ENCODE measurements around the gene DUSP1. TPM values are rescaled to one million over a fixed set of nuclear protein-coding genes. Genes with fewer than 3 reads are reported as not detected.
"Not testable (repeated sequence)": the region's sequence is repeated elsewhere in the genome, so short reads cannot be mapped to it uniquely, and the experiment has no call there.

The DUSP1 gene
- total and polyA plus RNA-seq, 4 experiments from 2014 or later, result 18.0 to 879 (median 158) TPM

DNA sequence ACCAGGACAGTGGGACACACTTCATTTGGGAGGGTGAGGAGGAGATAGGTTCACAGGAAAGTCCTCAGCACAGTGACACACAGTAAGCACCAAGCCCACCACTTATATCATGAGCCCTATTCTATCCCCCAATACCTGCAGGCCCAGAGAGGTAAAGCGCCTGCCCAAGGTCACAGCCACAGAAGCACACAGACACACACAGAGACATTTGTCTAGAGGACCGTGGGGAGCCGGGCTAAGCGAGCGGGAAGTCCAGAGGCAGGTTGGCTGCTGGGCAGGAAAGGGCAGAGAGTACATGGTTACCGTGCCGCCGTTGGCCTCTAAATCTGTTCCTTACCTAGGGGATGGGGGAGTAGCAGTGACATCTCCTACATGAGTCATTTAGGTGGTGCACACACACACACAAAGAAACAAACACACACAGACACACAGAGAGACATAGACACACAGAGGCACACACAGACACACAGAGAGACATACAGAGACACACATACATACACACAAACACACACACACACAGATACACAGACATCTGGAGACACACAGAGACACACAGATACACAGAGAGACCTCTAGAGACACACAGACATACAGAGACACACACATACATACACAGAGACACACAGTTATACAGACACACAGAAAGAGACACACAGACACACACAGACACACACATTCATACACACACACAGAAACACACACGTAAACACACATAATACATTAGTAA lies 15.9 kb upstream of the DUSP1 start:
- intact Hi-C loops (cut with micrococcal nuclease), result no loop called here
- no peaks in the 10 kb centered on the region for H3K4me1 ChIP-seq (ENCODE audit: insufficient read depth, low read length)
- H3K36me3 Mint-ChIP-seq, result no peaks in the 10 kb centered on the region
- no peaks in the 10 kb centered on the region for H3K4me1 Mint-ChIP-seq
- no peaks in the 10 kb centered on the region for H3K9me3 ChIP-seq (ENCODE audit: control insufficient read depth in 1 of 2, low read length in 2 of 2)
- H3K27ac Mint-ChIP-seq, result no peak overlapping the region
- H3K9me3 Mint-ChIP-seq, result no peaks in the 10 kb centered on the region
- H3K27ac ChIP-seq (ENCODE audit: low read depth, low read length), result no peak overlapping the region
- no peaks in the 10 kb centered on the region for H3K36me3 ChIP-seq (ENCODE audit: insufficient read depth, low read length)
- H3K27me3 Mint-ChIP-seq, result no peaks in the 10 kb centered on the region
- no peak overlapping the region for H3K4me3 Mint-ChIP-seq
- ChIA-PET POLR2A (ENCODE audit: partially characterized antibody) (interaction anchor here (2.4 kb wide), 1 partner anchor 15 kb away, joined by 7 read pairs; the partner anchor contains the start of gene DUSP1), CTCF (ENCODE audit: partially characterized antibody) (no interaction called here)
- H3K27me3 ChIP-seq (ENCODE audit: insufficient read depth, low read length), result no peaks in the 10 kb centered on the region
- no peak overlapping the region for H3K4me3 ChIP-seq (ENCODE audit: low read length in 2 of 2)
- no peak for DNase-seq

DNA sequence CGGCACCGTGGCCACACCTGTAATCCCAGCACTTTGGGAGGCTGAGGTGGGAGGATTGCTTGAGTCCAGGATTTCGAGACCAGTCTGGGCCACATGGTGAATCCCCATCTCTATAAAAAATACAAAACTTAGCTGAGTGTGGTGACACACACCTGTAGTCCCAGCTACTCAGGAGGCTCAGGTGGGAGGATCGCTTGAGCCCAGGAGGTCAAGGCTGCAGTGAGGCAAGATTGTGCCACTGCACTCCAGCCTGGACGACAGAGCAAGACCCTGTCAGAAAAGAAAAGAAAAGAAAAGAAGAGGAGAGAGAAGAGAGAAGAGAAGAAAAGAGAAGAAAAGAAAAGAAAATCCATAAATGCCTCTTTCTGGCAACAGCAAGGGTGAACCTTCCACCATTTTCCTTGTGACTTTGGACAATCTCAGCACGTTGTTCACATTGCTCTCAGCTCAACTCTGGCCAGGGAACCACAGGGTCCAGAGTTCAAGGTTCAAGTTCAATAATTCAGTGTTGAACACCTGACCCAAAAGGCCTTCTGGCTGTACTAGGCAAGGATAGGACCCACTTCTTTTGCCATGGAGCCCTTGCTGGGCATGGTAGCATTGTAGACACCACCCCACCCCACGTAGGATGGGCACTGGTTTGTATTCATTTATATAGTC lies 14.6 kb upstream of the DUSP1 start:
- ChIA-PET POLR2A (ENCODE audit: partially characterized antibody) (interaction anchor here (1.3 kb wide), 1 partner anchor 13 kb away, joined by 7 read pairs; no protein-coding TSS in a partner anchor), CTCF (ENCODE audit: partially characterized antibody) (no interaction called here)
- Mint-ChIP-seq H3K4me3 (no peak overlapping the region), H3K27me3 (no peaks in the 10 kb centered on the region), H3K27ac (peak overlapping the region in 3 of 7 donors; percentile 31 to 83 (median 64)), H3K4me1 (no peaks in the 10 kb centered on the region), H3K9me3 (no peaks in the 10 kb centered on the region), H3K36me3 (no peaks in the 10 kb centered on the region)
- DNase-seq, result no peak
- Histone ChIP-seq H3K27me3 (ENCODE audit: insufficient read depth, low read length) (no peaks in the 10 kb centered on the region), H3K27ac (ENCODE audit: low read depth, low read length) (no peak overlapping the region), H3K9me3 (ENCODE audit: control insufficient read depth in 1 of 2, low read length in 2 of 2) (no peaks in the 10 kb centered on the region), H3K36me3 (ENCODE audit: insufficient read depth, low read length) (no peaks in the 10 kb centered on the region), H3K4me1 (ENCODE audit: insufficient read depth, low read length) (no peaks in the 10 kb centered on the region), H3K4me3 (ENCODE audit: low read length in 2 of 2) (no peak overlapping the region)
- intact Hi-C loops (cut with micrococcal nuclease), result no loop called here

DNA sequence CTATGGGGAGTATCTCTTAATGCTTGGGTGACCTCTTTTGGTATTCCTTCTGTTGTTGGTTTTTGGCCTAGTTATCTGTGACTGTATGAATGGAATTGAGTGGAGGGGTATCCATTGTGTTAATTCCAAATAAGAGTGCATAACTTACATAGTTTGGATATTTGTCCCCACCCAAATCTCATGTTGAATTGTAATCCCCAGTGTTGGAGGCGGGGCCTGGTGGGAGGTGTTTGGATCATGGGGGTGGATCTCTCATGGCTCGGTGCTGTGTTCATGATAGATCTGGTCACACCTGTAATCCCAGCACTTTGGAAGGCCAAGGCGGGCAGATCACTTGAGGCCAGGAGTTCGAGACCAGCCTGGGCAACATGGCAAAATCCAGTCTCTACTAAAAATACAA lies 13.2 kb upstream of the DUSP1 start:
- ChIA-PET POLR2A (ENCODE audit: partially characterized antibody) (interaction anchor here (1.0 to 1.7 kb wide), 3 partner anchors 12 to 20 kb away, joined by 3 to 10 read pairs (median 5); partner anchors contain the start of gene DUSP1), CTCF (ENCODE audit: partially characterized antibody) (interaction anchor here (0.7 to 2.2 kb wide), 6 partner anchors 9 to 72 kb away, joined by 3 to 9 read pairs (median 3); partner anchors contain the start of gene DUSP1)
- H3K9me3 ChIP-seq (ENCODE audit: control insufficient read depth in 1 of 2, low read length in 2 of 2); H3K36me3 ChIP-seq (ENCODE audit: insufficient read depth, low read length); H3K36me3 Mint-ChIP-seq; H3K27me3 Mint-ChIP-seq; H3K4me1 ChIP-seq (ENCODE audit: insufficient read depth, low read length); H3K27ac ChIP-seq (ENCODE audit: low read depth, low read length); H3K4me3 ChIP-seq (ENCODE audit: low read length in 2 of 2); H3K4me3 Mint-ChIP-seq; DNase-seq; intact Hi-C loops (cut with micrococcal nuclease); H3K4me1 Mint-ChIP-seq; H3K27me3 ChIP-seq (ENCODE audit: insufficient read depth, low read length); H3K9me3 Mint-ChIP-seq: not testable (repeated sequence)
- peak overlapping the region in 1 of 7 donors; percentile 60 for H3K27ac Mint-ChIP-seq

DNA sequence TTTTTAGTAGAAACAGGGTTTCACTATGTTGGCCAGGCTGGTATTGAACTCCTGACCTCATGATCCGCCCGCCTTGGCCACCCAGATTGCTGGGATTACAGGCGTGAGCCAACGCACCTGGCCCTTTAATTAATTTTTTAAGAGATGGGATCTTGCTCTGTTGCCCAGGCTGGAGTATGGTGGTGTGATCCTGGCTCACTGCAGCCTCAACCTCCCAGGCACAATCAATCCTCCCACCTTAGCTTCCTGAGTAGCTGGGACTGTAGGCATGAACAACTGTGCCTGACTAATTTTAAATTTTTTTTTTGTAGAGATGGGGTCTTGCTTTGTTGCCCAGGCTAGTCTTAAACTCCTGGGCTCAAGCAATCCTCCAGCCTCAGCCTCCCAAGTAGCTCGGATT lies 12.3 kb upstream of the DUSP1 start:
- intact Hi-C loops (cut with micrococcal nuclease); H3K27me3 ChIP-seq (ENCODE audit: insufficient read depth, low read length); H3K36me3 Mint-ChIP-seq; H3K4me3 ChIP-seq (ENCODE audit: low read length in 2 of 2); H3K4me1 Mint-ChIP-seq; H3K27ac Mint-ChIP-seq; H3K9me3 Mint-ChIP-seq; H3K27me3 Mint-ChIP-seq; DNase-seq; H3K27ac ChIP-seq (ENCODE audit: low read depth, low read length); H3K9me3 ChIP-seq (ENCODE audit: control insufficient read depth in 1 of 2, low read length in 2 of 2); H3K4me1 ChIP-seq (ENCODE audit: insufficient read depth, low read length); H3K4me3 Mint-ChIP-seq; H3K36me3 ChIP-seq (ENCODE audit: insufficient read depth, low read length): not testable (repeated sequence)
- ChIA-PET POLR2A (ENCODE audit: partially characterized antibody) (interaction anchor here (0.8 to 1.7 kb wide), 4 partner anchors 11 to 66 kb away, joined by 3 to 10 read pairs (median 4); partner anchors contain the start of gene DUSP1), CTCF (ENCODE audit: partially characterized antibody) (interaction anchor here (0.9 to 2.2 kb wide), 5 partner anchors 9 to 149 kb away, joined by 3 to 9 read pairs (median 3); partner anchors contain the start of gene DUSP1)

DNA sequence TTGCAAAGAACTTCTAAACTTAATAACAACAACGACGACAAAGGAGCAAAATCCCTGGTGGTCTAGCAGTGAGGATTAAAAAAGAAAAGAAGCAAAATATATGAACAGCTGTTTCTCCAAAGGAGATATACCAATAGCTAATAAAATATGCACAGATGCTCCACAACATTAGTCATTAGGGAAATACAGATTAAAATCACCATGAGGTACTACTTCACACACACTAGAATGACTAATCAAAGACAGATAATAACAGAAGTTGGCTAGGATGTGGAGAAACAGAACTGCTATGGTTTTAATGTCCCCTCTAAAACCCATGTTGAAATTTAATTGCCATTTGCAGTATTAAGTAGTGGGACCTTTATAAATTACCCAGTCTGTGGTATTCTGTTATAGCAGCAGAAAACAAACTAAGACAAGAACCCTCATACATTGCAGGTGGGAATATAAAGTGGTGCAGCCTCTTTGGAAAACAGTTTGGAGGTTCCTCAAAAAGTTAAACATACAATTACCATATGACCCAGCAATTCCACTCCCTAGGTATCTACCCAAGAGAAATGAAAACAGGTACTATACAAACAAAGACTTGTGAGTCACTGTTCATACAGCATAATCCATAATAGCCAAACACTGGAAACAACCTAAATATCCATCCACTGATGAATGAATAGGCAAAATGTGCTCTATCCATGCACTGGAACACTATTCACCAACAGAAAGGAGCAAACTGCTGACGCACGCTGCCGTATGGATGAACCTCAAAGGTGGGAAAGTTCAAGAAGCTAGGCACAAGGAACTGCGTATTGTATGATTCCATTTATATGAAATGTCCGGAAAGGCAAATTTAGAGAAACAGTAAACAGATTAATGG lies 11.4 kb upstream of the DUSP1 start:
- ChIA-PET CTCF (ENCODE audit: partially characterized antibody) (interaction anchor here (2.2 to 3.0 kb wide), 2 partner anchors 11 to 68 kb away, joined by 8 to 11 read pairs; partner anchors contain the start of gene DUSP1), POLR2A (ENCODE audit: partially characterized antibody) (interaction anchor here (1.2 to 1.6 kb wide), 2 partner anchors 10 kb away, joined by 5 to 10 read pairs; no protein-coding TSS in a partner anchor)
- Histone ChIP-seq H3K9me3 (ENCODE audit: control insufficient read depth in 1 of 2, low read length in 2 of 2) (no peaks in the 10 kb centered on the region), H3K36me3 (ENCODE audit: insufficient read depth, low read length) (no peaks in the 10 kb centered on the region), H3K4me3 (ENCODE audit: low read length in 2 of 2) (no peak overlapping the region), H3K27me3 (ENCODE audit: insufficient read depth, low read length) (no peaks in the 10 kb centered on the region), H3K27ac (ENCODE audit: low read depth, low read length) (no peak overlapping the region), H3K4me1 (ENCODE audit: insufficient read depth, low read length) (peaks cover 15% of the 10 kb centered on the region)
- peaks cover 10 to 15% (median 14%) of the 10 kb centered on the region in 4 donors for H3K4me1 Mint-ChIP-seq
- H3K27me3 Mint-ChIP-seq, result no peaks in the 10 kb centered on the region
- peaks cover 0 to under 1% of the 10 kb centered on the region in 2 donors for H3K36me3 Mint-ChIP-seq
- intact Hi-C loops (cut with micrococcal nuclease), result no loop called here
- no peak overlapping the region for H3K4me3 Mint-ChIP-seq
- H3K27ac Mint-ChIP-seq, result no peak overlapping the region
- no peak for DNase-seq
- no peaks in the 10 kb centered on the region for H3K9me3 Mint-ChIP-seq

DNA sequence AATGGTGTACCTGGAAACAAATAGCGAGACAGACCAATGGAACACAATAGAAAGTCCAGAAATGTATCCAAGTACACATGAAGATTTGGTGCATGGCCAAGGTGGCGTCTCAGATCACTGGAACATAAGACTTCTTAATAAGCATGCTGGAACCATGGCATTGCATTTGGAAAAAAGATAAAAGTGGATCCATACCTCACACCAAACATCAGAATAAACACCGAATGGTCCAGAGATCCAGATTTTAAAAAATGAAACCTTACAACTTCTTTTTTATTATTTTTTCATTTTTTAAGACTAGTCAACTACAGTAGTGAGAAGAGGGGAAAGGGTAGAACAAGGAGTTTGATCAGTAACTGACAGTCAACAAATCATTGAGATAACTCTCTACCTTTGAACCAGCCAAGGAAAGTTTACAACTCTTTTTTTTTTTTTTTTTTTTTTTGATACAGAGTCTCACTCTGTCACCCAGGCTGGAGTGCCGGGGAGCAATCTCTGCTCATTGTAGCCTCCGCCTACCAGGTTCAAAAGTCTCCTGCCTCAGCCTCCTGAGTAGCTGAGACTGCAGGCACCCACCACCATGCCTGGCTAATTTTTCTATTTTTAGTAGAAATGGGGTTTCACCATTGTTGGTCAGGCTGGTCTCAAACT lies 8.8 kb upstream of the DUSP1 start:
- H3K9me3 ChIP-seq (ENCODE audit: control insufficient read depth in 1 of 2, low read length in 2 of 2), result no peaks in the 10 kb centered on the region
- no peaks in the 10 kb centered on the region for H3K27me3 ChIP-seq (ENCODE audit: insufficient read depth, low read length)
- H3K9me3 Mint-ChIP-seq, result no peaks in the 10 kb centered on the region
- H3K4me3 ChIP-seq (ENCODE audit: low read length in 2 of 2), result no peak overlapping the region
- DNase-seq, result no peak
- intact Hi-C loops (cut with micrococcal nuclease), result loop anchor here (10.0 kb wide), 1 partner anchor 365 kb away; the partner anchor contains the start of gene BNIP1
- no peak overlapping the region for H3K27ac ChIP-seq (ENCODE audit: low read depth, low read length)
- H3K27ac Mint-ChIP-seq, result peak overlapping the region in 5 of 7 donors; percentile 22 to 74 (median 43)
- peaks cover 26% of the 10 kb centered on the region for H3K4me1 ChIP-seq (ENCODE audit: insufficient read depth, low read length)
- H3K36me3 ChIP-seq (ENCODE audit: insufficient read depth, low read length), result no peaks in the 10 kb centered on the region
- H3K27me3 Mint-ChIP-seq, result no peaks in the 10 kb centered on the region
- peaks cover 0 to 2% of the 10 kb centered on the region in 2 donors for H3K36me3 Mint-ChIP-seq
- H3K4me1 Mint-ChIP-seq, result peaks cover 18 to 36% (median 27%) of the 10 kb centered on the region in 4 donors
- no peak overlapping the region for H3K4me3 Mint-ChIP-seq
- ChIA-PET POLR2A (ENCODE audit: partially characterized antibody) (interaction anchor here (1.2 to 5.9 kb wide), 6 partner anchors 8 to 57 kb away, joined by 4 to 85 read pairs (median 14); partner anchors contain the start of gene DUSP1), CTCF (ENCODE audit: partially characterized antibody) (interaction anchor here (3.0 to 5.1 kb wide), 2 partner anchors 8 to 66 kb away, joined by 11 to 33 read pairs; partner anchors contain the start of gene DUSP1)
